Lung (tissue), 12 donors: ENCODE measurements around the gene SPON1. TPM values are rescaled to one million over a fixed set of nuclear protein-coding genes. Genes with fewer than 3 reads are reported as not detected.

Source experiments
- ATAC-seq: fragments of 200-7000 bp; cut with Tn5 transposase; one replicate; pipeline ENCODE4 v1.9.1; 2020; ENCODE audit warnings: moderate number of reproducible peaks; ENCODE audit not compliant: insufficient read depth, low FRiP score
- DNase-seq, 3 donors: peaks; one replicate each; pipeline ENCODE4 v3.0.0-alpha.2; 2013 to 2017
- H3K27ac ChIP-seq, 2 donors: one replicate each; pipeline ENCODE4 v1.5.1; 2013; ENCODE audit warnings: mild to moderate bottlenecking in 2 of 2, moderate library complexity in 2 of 2, control low read depth in 1 of 2, inconsistent platforms in 1 of 2, low read depth in 1 of 2, low read length in 1 of 2
- H3K27me3 ChIP-seq, 3 donors: one replicate each; pipeline ENCODE4 v1.5.1; 2013; ENCODE audit warnings: low read length in 2 of 3; ENCODE audit not compliant: control insufficient read depth in 3 of 3, insufficient read depth in 3 of 3
- H3K36me3 ChIP-seq, 4 donors: one replicate each; pipeline ENCODE4 v1.5.1; 2013; ENCODE audit warnings: low read length in 4 of 4, mild to moderate bottlenecking in 1 of 4, moderate library complexity in 1 of 4; ENCODE audit not compliant: control insufficient read depth in 4 of 4, insufficient read depth in 4 of 4
- H3K4me1 ChIP-seq, 5 donors: one replicate each; pipeline ENCODE4 v1.5.1; 2013; ENCODE audit warnings: low read length in 5 of 5, mild to moderate bottlenecking in 2 of 5, moderate library complexity in 1 of 5; ENCODE audit not compliant: control insufficient read depth in 5 of 5, insufficient read depth in 5 of 5
- H3K4me3 ChIP-seq: one replicate; pipeline ENCODE4 v1.5.1; 2013; ENCODE audit warnings: mild to moderate bottlenecking, control low read depth, moderate library complexity
- H3K9ac ChIP-seq, 2 donors: one replicate each; pipeline ENCODE4 v1.5.1; 2013; ENCODE audit warnings: low read length in 2 of 2, control low read depth in 1 of 2; ENCODE audit not compliant: insufficient read depth in 1 of 2
- H3K9me3 ChIP-seq, 4 donors: one replicate each; pipeline ENCODE4 v1.5.1; 2013; ENCODE audit warnings: low read length in 3 of 4, mild to moderate bottlenecking in 1 of 4, moderate library complexity in 1 of 4; ENCODE audit not compliant: control insufficient read depth in 4 of 4, insufficient read depth in 3 of 4
- CTCF ChIP-seq: IDR thresholded peaks from 2 replicates; pipeline ENCODE4 v1.5.1; 2012; ENCODE audit warnings: mild to moderate bottlenecking; ENCODE audit errors: control extremely low read depth, extremely low read depth
- WGBS, 2 donors: extraction: QIAGEN DNeasy Blood & Tissue Kit; methylation state at CpG; one replicate each; pipeline ENCODE4 v1.1.7; 2013; 5-methylcytosine and 5-hydroxymethylcytosine counted together
- polyA plus RNA-seq, 2 donors: library from polyadenylated mRNA; stranded (reverse); fragments of 200-250 nt; gene quantifications; one replicate each; pipeline ENCODE4 v1.2.1, GENCODE V29; 2013
- total RNA-seq, 2 donors: library from RNA; depleted of rRNA in 1 of 2; stranded (reverse); fragments of >200 nt in 1 of 2; gene quantifications; one replicate each; pipeline ENCODE4 v1.2.1, GENCODE V29; 2014 to 2021
- donor health status: control.
- donor health status: control.
- donor health status: Bipolar disorder and iron deficiency.
- donor health status: healthy.
- donor health status: DM: yes; HTN: yes; CAD: no.

The SPON1 gene
- total and polyA plus RNA-seq, 4 donors: 8.4 to 98.6 (median 59.9) TPM

GRCh38 chr11:14007566-14007965 lies 45.0 kb downstream of the SPON1 start:
- H3K9ac ChIP-seq: no peak overlapping the region
- no peaks in the 10 kb centered on the region for H3K36me3 ChIP-seq
- no peak overlapping the region for H3K4me3 ChIP-seq
- no peak for TF ChIP-seq CTCF
- H3K4me1 ChIP-seq: peaks cover 0 to 7% (median 0%) of the 10 kb centered on the region in 5 donors
- no peaks in the 10 kb centered on the region for H3K9me3 ChIP-seq
- ATAC-seq (no peak), DNase-seq (no peak)
- 86 to 90% methylated on average over 6 of the region's 6 CpGs for WGBS, 2 donors
- H3K27ac ChIP-seq: no peak overlapping the region
- no peaks in the 10 kb centered on the region for H3K27me3 ChIP-seq

GRCh38 chr11:14010665-14011064 lies 48.1 kb downstream of the SPON1 start:
- H3K27ac ChIP-seq: no peak overlapping the region
- no peak for ATAC-seq
- H3K9ac ChIP-seq: no peak overlapping the region
- no peaks in the 10 kb centered on the region for H3K9me3 ChIP-seq
- H3K4me1 ChIP-seq: peaks cover 0 to 7% (median 0%) of the 10 kb centered on the region in 5 donors
- no peak overlapping the region for H3K4me3 ChIP-seq
- 68 to 85% methylated on average over 3 of the region's 3 CpGs for WGBS, 2 donors
- no peaks in the 10 kb centered on the region for H3K27me3 ChIP-seq
- H3K36me3 ChIP-seq: no peaks in the 10 kb centered on the region
- peak in 2 of 3 donors; percentile 43 to 48 for DNase-seq
- no peak for TF ChIP-seq CTCF

- ATAC-seq (no peak), DNase-seq (no peak)
- Histone ChIP-seq H3K27me3 (no peaks in the 10 kb centered on the region), H3K27ac (no peak overlapping the region), H3K9me3 (no peaks in the 10 kb centered on the region), H3K36me3 (no peaks in the 10 kb centered on the region), H3K4me3 (no peak overlapping the region), H3K9ac (no peak overlapping the region), H3K4me1 (peaks cover 0 to 7% (median 2%) of the 10 kb centered on the region in 5 donors)
- TF ChIP-seq CTCF: no peak
- 88 to 96% methylated on average over 4 of the region's 4 CpGs for WGBS, 2 donors
These were observed 50.3 kb downstream of the SPON1 start for GRCh38 chr11:14012846-14013245.

- WGBS, 2 donors: 66 to 77% methylated on average over 4 of the region's 4 CpGs
- Histone ChIP-seq H3K4me1 (peaks cover 0 to 2% (median 0%) of the 10 kb centered on the region in 5 donors), H3K9ac (no peak overlapping the region), H3K9me3 (no peaks in the 10 kb centered on the region), H3K27me3 (no peaks in the 10 kb centered on the region), H3K27ac (no peak overlapping the region), H3K36me3 (no peaks in the 10 kb centered on the region), H3K4me3 (no peak overlapping the region)
- no peak for ATAC-seq
- TF ChIP-seq CTCF: no peak
- DNase-seq: no peak
These were observed 53.2 kb downstream of the SPON1 start for GRCh38 chr11:14015711-14016110.
